HG03571 (cell line): Measurements from ENCODE around the gene PCARE.

Source experiments
- ATAC-seq: cut with Tn5 transposase; IDR thresholded peaks from one replicate; pipeline ENCODE4 v1.9.1; 2021; ENCODE audit not compliant: unreplicated experiment

The PCARE gene

DNA sequence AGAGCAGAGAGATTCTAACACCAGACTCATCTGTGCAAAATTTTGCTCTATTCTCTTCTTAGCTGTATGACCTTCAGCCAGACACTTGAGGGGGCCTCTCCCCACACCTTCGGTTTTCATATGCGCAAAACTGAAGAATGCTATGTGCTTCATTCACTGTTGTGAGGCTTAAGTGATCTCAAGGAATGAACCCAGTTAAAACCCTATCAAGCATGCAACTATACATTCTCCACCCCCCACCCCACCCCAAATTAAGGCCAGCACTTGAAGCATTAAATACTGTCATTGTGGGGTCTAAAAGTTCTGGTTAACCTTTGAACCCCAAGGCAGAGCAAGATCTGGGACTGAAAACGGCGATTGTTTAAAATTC lies 10.0 kb downstream of the PCARE start:
- ATAC-seq = no peak

- no peak for ATAC-seq
These were observed 10.5 kb downstream of the PCARE start for GRCh38 chr2:29063646-29064345.

GRCh38 chr2:29063056-29063455 lies 11.3 kb downstream of the PCARE start:
- ATAC-seq = no peak

DNA sequence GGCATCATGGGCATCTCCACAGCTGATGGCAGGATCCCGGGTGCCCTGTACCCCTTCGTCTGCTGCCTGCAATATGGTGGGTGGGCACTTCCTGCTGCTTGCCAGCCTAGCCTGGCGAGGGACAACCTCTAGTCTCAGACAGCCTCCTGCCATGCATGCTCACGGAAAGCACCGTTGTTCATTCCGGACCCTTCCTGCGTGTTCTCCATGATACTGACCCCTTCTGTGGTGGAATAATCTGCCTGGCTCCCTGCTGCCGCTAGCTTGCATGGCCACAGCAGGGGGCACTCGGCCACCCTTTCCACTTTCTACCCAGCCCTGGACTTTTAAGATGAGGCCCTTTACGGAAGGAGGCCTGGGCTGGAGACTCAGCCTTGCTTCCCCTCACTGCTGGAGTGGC lies 12.0 kb downstream of the PCARE start:
- no peak for ATAC-seq

GRCh38 chr2:29061616-29062015 lies 12.7 kb downstream of the PCARE start:
- no peak for ATAC-seq

DNA sequence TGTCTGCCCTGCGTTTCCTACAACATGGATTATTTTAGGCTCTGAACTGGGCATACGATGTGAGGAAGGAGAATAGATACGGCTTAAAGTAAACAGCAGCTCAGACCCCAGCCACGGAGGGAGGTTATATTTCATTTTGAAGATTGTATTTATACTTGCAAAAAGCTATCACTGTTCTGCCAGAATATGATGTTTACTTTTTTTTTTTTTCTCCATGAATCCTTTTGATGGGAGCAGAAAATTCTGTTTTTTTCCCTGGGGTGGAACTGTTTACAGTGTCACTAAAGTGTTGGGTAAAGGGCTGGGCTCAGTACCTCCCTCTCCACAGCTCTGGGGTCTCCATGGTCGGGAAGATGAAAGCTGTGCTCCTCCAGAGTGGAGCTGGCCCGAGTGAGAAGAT lies 13.1 kb downstream of the PCARE start:
- ATAC-seq = no peak

DNA sequence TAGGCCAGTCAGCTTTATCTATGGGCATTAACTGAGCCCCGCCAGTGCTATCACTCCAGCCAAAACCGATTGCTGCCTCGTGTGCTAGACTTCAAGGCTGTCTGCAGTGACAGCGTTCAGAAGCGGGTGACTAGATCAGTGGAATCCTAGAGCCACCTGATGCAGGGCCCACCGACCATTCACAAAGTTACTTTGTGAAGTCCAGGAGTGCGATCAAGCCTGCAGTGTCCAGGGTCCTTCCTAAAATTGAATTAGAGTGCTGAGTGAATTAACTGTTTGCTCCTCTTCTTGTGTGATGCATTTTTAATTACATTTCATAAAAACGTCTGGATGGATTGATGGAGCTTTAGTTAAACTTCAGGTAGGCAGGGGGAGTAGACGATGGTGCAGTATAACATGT lies 13.9 kb downstream of the PCARE start:
- no peak for ATAC-seq

GRCh38 chr2:29059624-29060023 lies 14.7 kb downstream of the PCARE start:
- ATAC-seq = no peak

- no peak for ATAC-seq
These were observed 17.3 kb downstream of the PCARE start for GRCh38 chr2:29057006-29057405.

- no peak for ATAC-seq
These were observed 17.9 kb downstream of the PCARE start for GRCh38 chr2:29056452-29056851.

GRCh38 chr2:29055601-29056000 lies 18.7 kb downstream of the PCARE start:
- no peak for ATAC-seq

DNA sequence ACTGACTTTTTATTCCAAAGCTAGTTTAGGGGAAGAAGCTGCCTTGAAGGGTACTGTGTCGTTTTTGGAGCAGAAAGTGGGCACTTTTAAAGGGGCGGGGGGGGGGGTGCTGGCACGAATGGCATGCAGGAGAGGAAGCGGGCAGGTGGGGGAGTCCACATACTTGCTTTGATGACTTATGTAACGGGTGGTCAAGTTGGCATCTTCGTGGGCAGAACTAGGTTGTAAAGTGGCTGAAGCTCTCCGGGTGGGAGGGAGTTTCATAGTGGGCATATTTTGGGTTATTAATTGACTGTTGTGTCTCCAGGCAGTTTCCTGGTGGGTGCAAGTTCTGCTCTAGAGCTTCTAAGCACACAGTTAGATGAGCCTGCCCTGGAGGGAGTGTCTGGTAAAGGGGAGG lies 19.9 kb downstream of the PCARE start:
- ATAC-seq = no peak

DNA sequence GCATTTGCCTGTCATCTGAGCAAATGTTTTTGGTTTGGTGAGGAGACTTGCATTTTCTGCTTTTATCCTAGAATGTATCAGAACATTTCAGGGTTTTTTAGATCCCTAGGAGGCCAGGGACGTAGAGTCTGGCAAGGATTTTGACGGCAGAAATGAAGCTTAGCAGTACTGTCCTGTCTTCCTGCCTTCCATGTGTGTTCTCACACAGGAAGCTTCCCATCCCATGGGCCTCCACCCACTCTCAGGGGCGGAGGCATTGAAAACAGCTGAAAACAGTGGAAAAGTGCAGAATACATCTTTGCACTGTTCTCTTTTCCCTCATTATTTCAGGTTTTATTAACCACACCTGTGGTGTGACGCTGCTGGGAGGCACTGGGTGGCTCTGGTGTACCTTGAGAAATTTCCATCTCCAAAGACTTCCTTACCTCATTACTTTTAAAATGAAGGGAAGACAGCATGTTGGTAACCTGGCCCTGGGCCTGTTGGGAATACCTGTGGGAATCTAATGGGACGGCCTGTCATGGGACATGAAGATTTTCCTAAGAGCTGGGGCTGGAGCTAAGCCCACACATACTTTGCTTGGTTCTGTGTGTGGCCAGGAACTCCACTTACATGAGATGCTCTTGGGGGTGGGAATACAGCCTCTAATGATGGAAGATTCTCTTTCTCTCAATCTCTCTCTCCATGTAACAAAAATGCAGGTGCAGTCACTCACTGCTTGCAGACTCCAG lies 20.5 kb downstream of the PCARE start:
- no peak for ATAC-seq

DNA sequence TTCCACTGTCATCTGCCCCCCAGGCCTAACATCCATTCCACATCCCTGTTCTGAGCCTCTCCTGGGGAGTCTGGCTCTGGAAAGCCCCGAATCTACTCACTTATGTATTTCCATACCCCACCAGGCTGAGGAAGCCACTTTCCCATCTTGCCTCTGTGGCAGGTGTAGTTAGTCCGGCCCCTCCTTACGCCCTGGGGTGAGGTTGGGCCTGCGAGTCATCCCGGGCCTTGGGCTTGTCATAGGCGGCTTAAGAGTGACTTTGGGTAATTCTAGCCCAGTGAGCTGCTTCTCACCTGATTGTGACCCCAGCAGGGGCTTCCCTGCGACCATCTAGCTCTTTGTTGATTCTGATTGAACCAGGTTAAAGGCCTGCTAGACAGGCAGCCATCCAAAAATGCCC lies 21.1 kb downstream of the PCARE start:
- ATAC-seq = no peak

GRCh38 chr2:29052807-29053206 lies 21.5 kb downstream of the PCARE start:
- ATAC-seq = no peak

DNA sequence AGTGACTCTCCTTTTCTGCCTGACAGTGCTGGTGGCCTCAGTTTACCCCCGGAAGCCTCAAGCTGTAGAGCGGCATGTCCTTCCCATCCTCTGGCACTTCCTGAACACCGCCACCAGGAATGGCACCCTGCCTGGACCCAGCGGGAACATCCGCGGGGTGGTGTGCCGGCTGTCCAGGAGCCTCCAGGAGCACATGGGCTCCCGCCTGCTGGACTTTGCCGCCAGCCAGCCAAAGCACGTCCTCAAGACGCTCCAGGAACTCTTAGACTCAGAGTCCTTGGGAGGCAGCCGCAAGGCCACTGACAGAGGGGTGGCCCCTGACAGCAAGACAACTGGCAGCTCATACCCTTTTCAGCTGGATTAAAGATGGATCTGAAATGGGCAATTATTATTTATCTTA lies 22.6 kb downstream of the PCARE start:
- ATAC-seq = no peak

DNA sequence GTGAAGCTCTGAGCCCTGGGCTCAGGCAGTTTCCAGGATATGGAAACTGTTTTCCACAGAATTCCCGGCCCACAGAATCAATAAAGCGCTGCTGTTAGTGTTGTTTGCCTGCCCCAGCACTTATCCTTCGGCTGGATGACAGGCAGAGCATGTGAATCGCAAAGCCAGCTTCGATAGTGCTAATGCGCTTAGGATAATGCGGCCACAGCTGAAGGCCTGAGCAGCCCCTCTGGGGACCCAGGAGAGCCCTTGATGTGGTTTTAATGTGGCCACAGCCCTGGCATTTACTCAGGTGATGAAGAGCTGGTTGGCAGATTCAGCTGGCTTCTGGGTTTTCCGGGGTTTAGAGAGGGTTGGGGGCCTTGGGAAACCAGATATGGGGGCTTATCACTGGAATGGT lies 23.7 kb downstream of the PCARE start:
- ATAC-seq = no peak

GRCh38 chr2:29047083-29047845 lies 27.1 kb downstream of the PCARE start:
- no peak for ATAC-seq

- no peak for ATAC-seq
These were observed 28.0 kb downstream of the PCARE start for GRCh38 chr2:29046321-29046720.

- ATAC-seq = no peak
These were observed 29.9 kb downstream of the PCARE start for GRCh38 chr2:29044459-29044858.

- ATAC-seq = no peak
These were observed 31.7 kb downstream of the PCARE start for GRCh38 chr2:29042561-29043075.

DNA sequence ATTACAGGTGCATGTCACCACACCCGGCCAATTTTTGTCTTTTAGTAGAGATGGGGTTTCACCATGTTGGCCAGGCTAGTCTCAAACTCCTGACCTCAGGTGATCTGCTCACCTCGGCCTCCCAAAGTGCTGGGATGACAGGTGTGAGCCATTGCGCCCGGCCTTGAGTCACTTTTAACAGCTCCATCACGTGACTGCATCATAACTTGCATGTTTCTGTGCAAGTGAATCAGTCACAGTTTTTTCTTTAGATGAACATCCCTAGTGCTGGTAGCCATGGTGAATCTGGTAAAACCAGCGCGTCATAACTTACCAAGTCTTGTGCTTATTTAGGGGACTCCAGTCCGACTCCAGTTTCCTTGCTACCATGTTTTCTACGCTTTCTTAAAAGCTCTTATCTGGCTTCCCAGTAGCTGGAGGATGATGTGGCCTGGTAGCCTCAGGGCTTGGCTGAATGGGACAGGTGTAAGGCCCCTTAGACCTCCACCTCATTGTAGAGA lies 33.1 kb downstream of the PCARE start:
- no peak for ATAC-seq
